Neural progenitor cell (in vitro differentiated cells): ENCODE results near the gene HIGD1C.

Experiments
- CTCF ChIP-seq: fragments of 200-600 bp; sonication (generic); IDR thresholded peaks from 2 replicates; pipeline ENCODE4 v1.5.1; 2017; ENCODE audit warnings: antibody characterized with exemption, mild to moderate bottlenecking
- EZH2 ChIP-seq: fragments of 200-600 bp; sonication (generic); IDR thresholded peaks from 2 replicates; pipeline ENCODE4 v1.6.1; 2017; ENCODE audit warnings: antibody characterized with exemption, mild to moderate bottlenecking, moderate library complexity
- EZH2phosphoT487 ChIP-seq: fragments of 200-600 bp; sonication (generic); IDR thresholded peaks from 2 replicates; pipeline ENCODE4 v1.6.1; 2017; ENCODE audit warnings: antibody characterized with exemption

DNA sequence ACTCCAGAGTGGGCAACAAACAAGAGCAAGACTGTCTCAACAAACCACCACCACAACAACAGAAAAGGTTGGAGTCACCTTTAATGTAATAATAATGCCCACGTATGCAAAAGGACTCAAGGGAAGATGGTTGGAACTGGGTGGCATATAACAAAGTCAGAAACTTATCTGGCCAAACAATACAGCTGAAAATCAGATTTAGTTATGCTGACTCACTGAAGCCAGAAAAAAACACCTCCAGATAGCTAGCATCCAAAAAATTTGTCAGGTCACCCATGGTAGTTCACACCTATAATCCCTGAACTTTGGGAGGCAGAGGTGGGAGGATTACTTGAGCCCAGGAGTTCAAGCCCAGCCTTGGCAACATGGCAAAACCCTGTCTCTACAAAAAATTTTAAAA, 49.5 kb downstream of the HIGD1C start:
- TF ChIP-seq CTCF (no peak), EZH2 (no peak), EZH2phosphoT487 (no peak)
